GM13976 (cell line): ENCODE measurements around the gene TMEM196.

Experiments used
- DNase-seq: peaks from one replicate; pipeline ENCODE4 v3.0.0; 2012; ENCODE audit warnings: low spot score
- CTCF ChIP-seq: IDR thresholded peaks from 2 replicates; pipeline ENCODE4 v1.5.1; 2012; ENCODE audit warnings: borderline replicate concordance, mild to moderate bottlenecking; ENCODE audit not compliant: insufficient read depth; ENCODE audit errors: extremely low read depth, missing control alignments, control extremely low read depth
- in situ Hi-C: fragments of 300-500 bp; cut with MboI; formaldehyde crosslinking; loops from one replicate; pipeline ENCODE4 v1.12.0; 2022; ENCODE audit warnings: low sequenced_read_pairs, mixed read lengths, inconsistent platforms; ENCODE audit not compliant: unreplicated experiment

TMEM196 gene

DNA sequence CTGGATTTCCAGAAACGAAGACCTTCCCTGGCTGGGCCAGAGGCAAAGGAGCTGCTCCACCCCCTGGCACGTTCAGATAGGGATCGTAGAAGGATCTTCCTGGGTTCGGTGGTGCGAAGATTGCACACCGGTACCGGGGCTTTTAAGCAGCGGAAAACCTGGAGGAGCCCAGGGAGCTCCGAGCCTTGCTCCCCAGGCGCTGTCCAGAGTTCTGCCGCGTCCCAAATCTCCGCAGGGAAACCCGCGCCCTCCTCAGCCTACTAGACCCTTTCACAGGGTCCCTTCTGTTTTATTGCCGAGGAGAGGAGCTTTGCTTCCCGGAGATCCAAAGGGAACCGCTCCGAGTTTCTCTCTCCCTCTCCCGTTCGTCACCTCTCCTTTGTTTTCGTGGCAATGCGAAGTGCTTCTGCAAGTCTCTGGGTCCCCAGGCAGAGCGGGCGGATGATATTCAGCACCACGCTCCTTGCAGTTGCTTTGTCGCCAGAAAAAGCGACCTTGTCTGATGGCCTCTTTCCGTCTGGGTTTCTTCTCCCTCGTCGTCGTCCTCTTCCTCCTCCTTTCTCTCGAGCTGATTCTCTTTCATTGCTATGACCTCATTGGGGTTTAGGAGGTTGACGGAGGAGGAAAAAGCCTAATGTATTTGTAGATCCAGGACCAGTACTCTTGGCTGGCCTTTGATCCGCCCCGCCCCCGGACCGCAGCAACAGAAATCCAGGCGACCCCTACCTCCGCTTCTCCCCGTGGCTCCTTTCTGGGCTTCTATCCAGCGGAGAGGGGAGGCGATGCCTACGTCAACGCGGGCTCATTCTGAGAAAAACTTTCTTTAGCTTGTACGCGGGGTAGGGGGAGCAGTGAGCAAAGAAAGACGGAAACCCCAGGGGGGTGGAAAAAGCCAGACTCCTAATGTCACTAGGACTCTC, at the start of gene TMEM196:
TMEM196 (minus strand) TSS at position 777 of the 920 bp plus-strand sequence. CDS start 921 bp downstream, outside the sequence.
- in situ Hi-C loops: loop anchor here (25.0 kb wide), 1 partner anchor 389 kb away; no protein-coding TSS in a partner anchor
- TF ChIP-seq CTCF: no peak
- peak; percentile 12 for DNase-seq

GRCh38 chr7:19816128-19816527, 42.7 kb upstream of the TMEM196 start:
- DNase-seq: no peak
- no peak for TF ChIP-seq CTCF
- in situ Hi-C loops: no loop called here

- in situ Hi-C loops: no loop called here
- no peak for TF ChIP-seq CTCF
- DNase-seq: no peak
Measured at GRCh38 chr7:19815546-19815945, 42.1 kb upstream of the TMEM196 start.

DNA sequence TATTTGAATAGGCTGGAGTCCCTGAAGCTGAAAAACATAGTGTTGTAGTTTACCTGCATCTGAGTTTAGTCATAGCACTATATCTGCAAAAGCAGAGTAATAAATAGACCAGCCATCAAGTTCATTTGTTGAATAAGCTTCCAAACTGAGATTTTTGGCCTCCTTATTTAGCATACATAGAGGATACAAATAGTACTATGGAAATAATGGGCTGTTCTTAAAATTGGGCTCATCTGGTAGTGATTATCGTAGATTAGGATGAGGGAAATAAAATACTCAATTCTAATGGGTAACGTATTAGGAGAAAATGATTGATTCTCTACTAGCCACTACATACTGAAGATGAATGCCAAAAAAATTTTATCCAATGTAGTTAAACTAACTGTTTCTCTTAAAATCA, 41.4 kb upstream of the TMEM196 start:
- no peak for DNase-seq
- TF ChIP-seq CTCF: no peak
- in situ Hi-C loops: no loop called here

GRCh38 chr7:19811386-19811785, 38.0 kb upstream of the TMEM196 start:
- no peak for DNase-seq
- in situ Hi-C loops: no loop called here
- no peak for TF ChIP-seq CTCF

- in situ Hi-C loops: no loop called here
- DNase-seq: no peak
- TF ChIP-seq CTCF: no peak
Measured at GRCh38 chr7:19798986-19799385, 25.6 kb upstream of the TMEM196 start.
